K562 (cell line): Measurements from ENCODE around the gene WDR90.

ENCODE experiments used
- ATF1 ChIP-seq, 2 experiments: fragments of 450-650 bp in 1 of 2; IDR thresholded peaks; 2 replicates each; pipeline ENCODE4 v1.6.1; 2016; ENCODE audit warnings: missing compliant biosample characterization in 1 of 2, missing genetic modification characterization in 1 of 2
- CHD1 ChIP-seq: fragments of 200-600 bp; sonication (generic); IDR thresholded peaks from one replicate; pipeline ENCODE4 v1.6.1; 2012; ENCODE audit warnings: mild to moderate bottlenecking, moderate library complexity, low read length, inconsistent platforms
- CSDE1 ChIP-seq, 2 experiments: fragments of 450-650 bp; IDR thresholded peaks; 2 replicates each; pipeline ENCODE4 v1.6.1; 2016; ENCODE audit warnings: mild to moderate bottlenecking in 1 of 2
- E2F8 ChIP-seq: fragments of 450-650 bp; IDR thresholded peaks from 2 replicates; pipeline ENCODE4 v1.7.1; 2018; ENCODE audit warnings: mild to moderate bottlenecking, low read depth; ENCODE audit not compliant: partially characterized antibody
- HOMEZ ChIP-seq: fragments of 250-450 bp; sonication (Bioruptor Pico); IDR thresholded peaks from 2 replicates; pipeline ENCODE4 v1.4.0; 2020; ENCODE audit warnings: mild to moderate bottlenecking, moderate library complexity
- MEIS2 ChIP-seq: fragments of 450-650 bp; IDR thresholded peaks from 2 replicates; pipeline ENCODE4 v1.6.1; 2014; ENCODE audit warnings: mild to moderate bottlenecking; ENCODE audit not compliant: partially characterized antibody
- PML ChIP-seq: IDR thresholded peaks from 2 replicates; pipeline ENCODE4 v1.6.1; 2012; ENCODE audit warnings: low read length, inconsistent platforms
- RAD21 ChIP-seq, 2 experiments: fragments of 250-450 bp in 1 of 2; fragments of 450-650 bp in 1 of 2; sonication (Bioruptor Pico) in 1 of 2; formaldehyde crosslinking in 1 of 2; IDR thresholded peaks in 1 of 2; conservative IDR thresholded peaks in 1 of 2; 2 replicates each; pipeline versions ENCODE4 v1.4.0 to v1.8.0; 2020 to 2022; ENCODE audit warnings: mild to moderate bottlenecking in 2 of 2, moderate library complexity in 1 of 2
- SAFB ChIP-seq: fragments of 200-400 bp; formaldehyde crosslinking; IDR thresholded peaks from 2 replicates; pipeline ENCODE4 v1.6.1; 2017; ENCODE audit warnings: low read depth, low read length, borderline replicate concordance
- SREBF1 ChIP-seq: fragments of 150-350 bp; IDR thresholded peaks from 2 replicates; pipeline ENCODE4 v1.6.1; 2014; ENCODE audit warnings: antibody characterized with exemption, low read depth, low read length, borderline replicate concordance
- TAF1 ChIP-seq: IDR thresholded peaks from 2 replicates; pipeline ENCODE4 v1.6.1; 2011; ENCODE audit warnings: mild to moderate bottlenecking, low read length, moderate library complexity; ENCODE audit not compliant: insufficient read depth, control insufficient read depth, severe bottlenecking; ENCODE audit errors: extremely low read depth
- ZNF644 ChIP-seq: fragments of 200-800 bp; sonication (Bioruptor generic); IDR thresholded peaks from 2 replicates; pipeline ENCODE4 v1.6.1; 2016; ENCODE audit warnings: low read depth, missing genetic modification characterization, missing compliant biosample characterization

- TF ChIP-seq PML (no peak), ATF1 (CRISPR knock-in tag; IDR thresholded peaks at IDR 0.05) (no peak), ATF1 (tag; IDR thresholded peaks at IDR 0.05) (no peak), SREBF1 (no peak), TAF1 (no peak), CSDE1 (IDR thresholded peaks at IDR 0.05) (no peak), SAFB (no peak), MEIS2 (no peak), CHD1 (no peak), E2F8 (no peak), HOMEZ (CRISPR knock-in tag) (no peak), ZNF644 (tag) (no peak), RAD21 (CRISPR knock-in tag; conservative IDR thresholded peaks at IDR 0.05 in 1 of 2, IDR thresholded peaks at IDR 0.05 in 1 of 2) (no peak)
These were observed 33.6 kb downstream of the WDR90 start for GRCh38 chr16:682493-683395.
